Pancreas (tissue), 10 donors: ENCODE measurements around the gene MAPKAP1. TPM values are rescaled to one million over a fixed set of nuclear protein-coding genes. Genes with fewer than 3 reads are reported as not detected.
A peak's percentile ranks its signal among the peaks of the same experiment; 100 is the strongest.

Source experiments
- ATAC-seq, 4 donors: fragments of 200-7000 bp; cut with Tn5 transposase; one replicate each; pipeline versions ENCODE4 v1.8.0 to v1.9.1; 2020; ENCODE audit warnings: mild to moderate bottlenecking in 4 of 4, moderate library complexity in 4 of 4
- DNase-seq, 6 donors: peaks; one replicate each; pipeline ENCODE4 v3.0.0-alpha.2; 2020
- FAIRE-seq: peaks from 2 replicates; lab custom pipeline; 2012; peaks lifted over from hg19 to GRCh38; lab: Jason Lieb, UNC
- H3K27ac ChIP-seq, 4 donors: fragments of 200-600 bp; sonication (generic); 1 replicate in 3 of 4; 2 replicates in 1 of 4; pipeline versions ENCODE4 v1.5.0 to v1.8.0; 2020
- H3K27me3 ChIP-seq, 4 donors: fragments of 200-600 bp; one replicate each; pipeline ENCODE4 v1.8.0; 2021
- H3K36me3 ChIP-seq, 3 donors: fragments of 200-600 bp; sonication (generic) in 1 of 3; one replicate each; pipeline versions ENCODE4 v1.5.0 to v1.8.0; 2020 to 2021
- H3K4me1 ChIP-seq, 3 donors: fragments of 200-600 bp; one replicate each; pipeline ENCODE4 v1.8.0; 2021
- H3K4me3 ChIP-seq, 4 donors: fragments of 200-600 bp; sonication (generic) in 2 of 4; one replicate each; pipeline versions ENCODE4 v1.5.0 to v1.8.0; 2020 to 2021
- H3K9me3 ChIP-seq, 4 donors: fragments of 200-600 bp; one replicate each; pipeline ENCODE4 v1.8.0; 2021
- WGBS, 2 donors: extraction: QIAGEN DNeasy Blood & Tissue Kit; methylation state at CpG; one replicate each; pipeline ENCODE4 v1.1.7; 2013; 5-methylcytosine and 5-hydroxymethylcytosine counted together
- intact Hi-C, 3 donors: fragments of 100-400 bp; cut with DNase I; formaldehyde crosslinking; loops; one replicate each; pipeline versions ENCODE4 v1.11.1 to v1.14.2; 2022
- polyA plus RNA-seq, 2 donors: library from polyadenylated mRNA; stranded (reverse); fragments of 200-250 nt; gene quantifications; one replicate each; pipeline ENCODE4 v1.2.3, GENCODE V29; 2013
- total RNA-seq, 6 donors: library from RNA; stranded (reverse); fragmentation: NEBNext Ultra II Directional in 4 of 6; extraction: Animal tissue kit (Norgen Biotek cat#: 25700) in 4 of 6; gene quantifications; one replicate each; pipeline versions ENCODE4 v1.2.1 to v1.2.4, GENCODE V29; 2021 to 2023
- TF ChIP-seq, protein P1 (sequence below), 4 donors: fragments of 200-600 bp; sonication (generic) in 3 of 4; IDR thresholded peaks; one replicate each; pipeline versions ENCODE4 v1.5.0 to v1.8.0; 2021; ENCODE audit warnings: antibody characterized with exemption in 4 of 4
- donor health status: healthy with polysubstance abuse.
- donor health status: DM: no; HTN: no; CAD: no; lungs with moderate emphysema.
- donor health status: DM: no; HTN: no; CAD: no.
- donor health status: control.
- donor health status: control.
- donor health status: Bipolar disorder and iron deficiency.
- donor health status: DM: yes; HTN: yes; CAD: no.
- donor health status: DM: no; HTN: no; CAD: no.
- donor health status: DM: no; HTN: no; CAD: no.
- donor health status: DM: yes; HTN: yes; CAD: no.

The MAPKAP1 gene
- total and polyA plus RNA-seq, 8 donors, result 18.7 to 42.0 (median 30.4) TPM

DNA sequence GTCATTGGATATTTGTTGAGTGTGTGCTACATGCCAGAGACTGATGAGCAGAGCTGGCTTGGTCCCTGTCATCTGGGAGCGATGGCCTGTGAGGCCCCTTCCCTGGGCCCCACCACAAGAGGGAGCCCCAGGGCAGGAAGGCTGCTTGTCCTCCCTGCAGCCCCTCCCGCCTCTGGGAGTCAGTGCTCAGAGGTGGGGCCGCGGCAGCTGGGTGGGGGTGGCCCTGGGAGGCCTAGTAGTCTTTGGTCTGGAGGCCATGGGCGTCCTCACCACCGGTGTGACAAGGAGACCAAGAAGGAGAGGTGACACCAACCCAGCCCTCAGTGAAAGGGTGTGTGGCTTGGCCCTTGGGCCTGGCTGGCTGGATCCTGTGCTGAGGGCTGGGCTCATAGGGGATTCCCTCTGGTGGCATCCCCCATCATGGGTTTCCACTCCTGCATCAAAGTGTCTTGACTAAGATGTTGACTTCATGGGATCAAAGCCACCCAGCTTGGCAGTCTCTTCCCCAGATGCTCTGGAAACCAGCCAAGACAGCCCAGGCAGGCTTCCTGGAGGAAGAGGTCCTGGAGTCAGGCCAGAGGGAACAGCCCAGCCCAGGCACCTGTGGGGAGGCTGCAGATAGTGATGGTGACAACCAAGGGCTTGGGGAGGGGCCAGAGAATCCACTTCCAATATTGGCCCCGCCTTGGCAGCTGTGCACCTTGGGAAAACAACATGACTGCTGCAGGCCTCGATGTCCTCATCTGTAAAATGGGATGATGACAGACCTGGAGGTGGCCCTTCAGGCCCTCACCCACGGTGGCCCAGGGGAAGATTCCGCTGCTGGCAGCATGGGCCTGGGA is 278.7 kb downstream of the MAPKAP1 start:
- ATAC-seq (peak in 3 of 4 donors; percentile 22 to 51 (median 44)), FAIRE-seq (no peak), DNase-seq (peak in 1 of 6 donors; percentile 73)
- H3K4me1 ChIP-seq, result no peaks in the 10 kb centered on the region
- intact Hi-C loops, result no loop called here
- H3K4me3 ChIP-seq, result no peak overlapping the region
- H3K9me3 ChIP-seq, result no peaks in the 10 kb centered on the region
- no peaks in the 10 kb centered on the region for H3K36me3 ChIP-seq
- WGBS, 2 donors, result 75 to 80% methylated on average over 10 of the region's 10 CpGs
- TF ChIP-seq, protein P1, sequence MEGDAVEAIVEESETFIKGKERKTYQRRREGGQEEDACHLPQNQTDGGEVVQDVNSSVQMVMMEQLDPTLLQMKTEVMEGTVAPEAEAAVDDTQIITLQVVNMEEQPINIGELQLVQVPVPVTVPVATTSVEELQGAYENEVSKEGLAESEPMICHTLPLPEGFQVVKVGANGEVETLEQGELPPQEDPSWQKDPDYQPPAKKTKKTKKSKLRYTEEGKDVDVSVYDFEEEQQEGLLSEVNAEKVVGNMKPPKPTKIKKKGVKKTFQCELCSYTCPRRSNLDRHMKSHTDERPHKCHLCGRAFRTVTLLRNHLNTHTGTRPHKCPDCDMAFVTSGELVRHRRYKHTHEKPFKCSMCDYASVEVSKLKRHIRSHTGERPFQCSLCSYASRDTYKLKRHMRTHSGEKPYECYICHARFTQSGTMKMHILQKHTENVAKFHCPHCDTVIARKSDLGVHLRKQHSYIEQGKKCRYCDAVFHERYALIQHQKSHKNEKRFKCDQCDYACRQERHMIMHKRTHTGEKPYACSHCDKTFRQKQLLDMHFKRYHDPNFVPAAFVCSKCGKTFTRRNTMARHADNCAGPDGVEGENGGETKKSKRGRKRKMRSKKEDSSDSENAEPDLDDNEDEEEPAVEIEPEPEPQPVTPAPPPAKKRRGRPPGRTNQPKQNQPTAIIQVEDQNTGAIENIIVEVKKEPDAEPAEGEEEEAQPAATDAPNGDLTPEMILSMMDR (IDR thresholded peaks at IDR 0.05), result peak in 1 of 4 donors; percentile 8
- no peak overlapping the region for H3K27ac ChIP-seq
- H3K27me3 ChIP-seq, result no peaks in the 10 kb centered on the region

DNA sequence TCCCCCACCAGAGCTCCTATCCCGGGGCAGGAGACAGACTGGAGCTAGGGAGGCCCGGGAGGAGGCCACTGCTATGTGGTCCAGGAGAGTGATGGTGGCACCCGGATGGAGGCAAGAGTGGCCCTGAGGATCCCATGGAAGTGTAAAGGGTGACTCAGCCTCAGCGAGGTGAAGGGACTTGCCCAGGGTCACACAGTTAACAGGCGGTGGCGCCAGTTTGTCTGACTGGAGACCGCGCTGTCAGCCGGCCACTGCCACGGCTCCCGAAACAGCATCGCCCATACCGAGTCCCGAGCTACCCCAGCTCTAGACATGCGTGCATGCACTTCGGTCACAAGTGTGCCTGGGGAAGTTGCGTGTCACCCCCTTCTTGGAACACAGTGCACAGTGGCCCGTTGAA is 279.5 kb downstream of the MAPKAP1 start:
- FAIRE-seq, result no peak
- 90% methylated on average over 18 of the region's 18 CpGs for WGBS, 2 donors
- TF ChIP-seq, protein P1 (IDR thresholded peaks at IDR 0.05), result no peak

DNA sequence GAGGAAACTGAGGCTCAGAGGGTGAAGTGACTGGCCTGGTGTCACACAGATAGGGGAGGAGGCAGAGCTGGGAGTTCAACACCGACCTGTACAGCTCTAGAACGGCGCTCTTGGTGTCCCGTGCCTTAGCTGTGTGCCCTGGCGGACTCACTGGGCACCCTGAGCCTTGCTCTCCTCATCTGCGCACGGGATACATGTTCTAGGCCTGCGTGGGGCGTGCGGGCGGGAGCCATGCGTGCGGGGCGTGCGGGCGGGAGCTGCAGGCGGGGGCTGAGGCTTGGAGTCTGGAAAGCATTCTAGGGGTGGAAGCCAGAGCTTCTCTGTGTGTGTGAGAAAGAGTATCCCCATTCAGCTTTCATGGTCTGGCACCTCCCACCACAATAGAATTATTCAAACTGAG is 280.1 kb downstream of the MAPKAP1 start:
- intact Hi-C loops, result no loop called here
- H3K4me3 ChIP-seq, result no peak overlapping the region
- FAIRE-seq (no peak), ATAC-seq (no peak), DNase-seq (peak in 1 of 6 donors; percentile 29)
- no peaks in the 10 kb centered on the region for H3K27me3 ChIP-seq
- H3K4me1 ChIP-seq, result no peaks in the 10 kb centered on the region
- no peaks in the 10 kb centered on the region for H3K36me3 ChIP-seq
- TF ChIP-seq, protein P1 (IDR thresholded peaks at IDR 0.05), result no peak
- H3K9me3 ChIP-seq, result no peaks in the 10 kb centered on the region
- H3K27ac ChIP-seq, result no peak overlapping the region
- WGBS, 2 donors, result 84 to 89% methylated on average over 17 of the region's 17 CpGs

More for the DNA sequence above, 279.5 kb downstream of the MAPKAP1 start:
- Histone ChIP-seq H3K27ac (no peak overlapping the region), H3K27me3 (no peaks in the 10 kb centered on the region), H3K36me3 (no peaks in the 10 kb centered on the region), H3K4me1 (no peaks in the 10 kb centered on the region), H3K9me3 (no peaks in the 10 kb centered on the region), H3K4me3 (no peak overlapping the region)
- ATAC-seq (no peak), DNase-seq (peak in 1 of 6 donors; percentile 42)
- intact Hi-C loops, result no loop called here

GRCh38 chr9:125425901-125426515 is 281.0 kb downstream of the MAPKAP1 start:
- TF ChIP-seq, protein P1 (IDR thresholded peaks at IDR 0.05), result no peak
- peak in 1 of 6 donors; percentile 10 for DNase-seq

More at GRCh38 chr9:125425901-125426515, 281.0 kb downstream of the MAPKAP1 start:
- H3K27ac ChIP-seq, result no peak overlapping the region
- no peaks in the 10 kb centered on the region for H3K9me3 ChIP-seq
- H3K4me3 ChIP-seq, result no peak overlapping the region
- H3K36me3 ChIP-seq, result no peaks in the 10 kb centered on the region
- no peaks in the 10 kb centered on the region for H3K4me1 ChIP-seq
- ATAC-seq (no peak), FAIRE-seq (no peak)
- intact Hi-C loops, result no loop called here
- 92 to 96% methylated on average over 14 of the region's 14 CpGs for WGBS, 2 donors
- no peaks in the 10 kb centered on the region for H3K27me3 ChIP-seq
